GM21576 (cell line): ENCODE measurements around the gene CTDSP2.
"Not testable (repeated sequence)": the region's sequence is repeated elsewhere in the genome, so short reads cannot be mapped to it uniquely, and the experiment has no call there.

Experiments used
- ATAC-seq: cut with Tn5 transposase; IDR thresholded peaks from one replicate; pipeline ENCODE4 v1.9.1; 2021; ENCODE audit warnings: mild to moderate bottlenecking, moderate library complexity; ENCODE audit not compliant: unreplicated experiment

CTDSP2 gene

DNA sequence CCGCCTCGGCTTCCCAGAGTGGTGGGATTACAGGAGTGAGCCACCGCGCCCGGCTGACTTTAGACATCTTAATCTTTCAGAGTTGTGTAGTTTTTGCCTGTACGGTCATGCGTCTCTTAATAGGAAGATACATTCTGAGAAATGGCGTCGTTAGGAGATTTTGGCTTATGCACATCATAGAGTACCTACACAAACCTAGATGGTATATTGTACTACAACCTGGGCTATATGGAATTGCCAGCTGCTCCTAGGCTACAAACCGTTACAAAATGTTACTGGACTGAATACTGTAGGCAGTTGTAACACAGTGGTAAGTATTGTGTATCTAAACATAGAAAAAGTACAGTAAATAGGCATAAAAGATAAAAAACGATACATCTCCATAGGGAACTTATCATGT is 62.7 kb downstream of the CTDSP2 start:
- ATAC-seq: no peak

DNA sequence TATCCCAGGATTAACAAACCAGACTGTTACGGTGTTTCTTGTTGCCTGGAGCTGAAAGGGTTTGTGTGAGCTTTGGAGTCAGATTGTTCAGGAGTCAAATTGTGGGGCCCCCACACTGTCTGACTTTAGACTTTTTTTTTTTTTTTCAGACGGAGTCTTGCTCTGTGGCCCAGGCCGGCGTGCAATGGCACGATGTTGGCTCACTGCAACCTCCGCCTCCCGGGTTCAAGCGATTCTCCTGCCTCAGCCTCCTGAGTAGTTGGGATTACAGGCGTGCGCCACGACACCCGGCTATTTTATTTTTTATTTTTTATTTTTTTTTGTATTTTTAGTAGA is 63.1 kb downstream of the CTDSP2 start:
- no peak for ATAC-seq

DNA sequence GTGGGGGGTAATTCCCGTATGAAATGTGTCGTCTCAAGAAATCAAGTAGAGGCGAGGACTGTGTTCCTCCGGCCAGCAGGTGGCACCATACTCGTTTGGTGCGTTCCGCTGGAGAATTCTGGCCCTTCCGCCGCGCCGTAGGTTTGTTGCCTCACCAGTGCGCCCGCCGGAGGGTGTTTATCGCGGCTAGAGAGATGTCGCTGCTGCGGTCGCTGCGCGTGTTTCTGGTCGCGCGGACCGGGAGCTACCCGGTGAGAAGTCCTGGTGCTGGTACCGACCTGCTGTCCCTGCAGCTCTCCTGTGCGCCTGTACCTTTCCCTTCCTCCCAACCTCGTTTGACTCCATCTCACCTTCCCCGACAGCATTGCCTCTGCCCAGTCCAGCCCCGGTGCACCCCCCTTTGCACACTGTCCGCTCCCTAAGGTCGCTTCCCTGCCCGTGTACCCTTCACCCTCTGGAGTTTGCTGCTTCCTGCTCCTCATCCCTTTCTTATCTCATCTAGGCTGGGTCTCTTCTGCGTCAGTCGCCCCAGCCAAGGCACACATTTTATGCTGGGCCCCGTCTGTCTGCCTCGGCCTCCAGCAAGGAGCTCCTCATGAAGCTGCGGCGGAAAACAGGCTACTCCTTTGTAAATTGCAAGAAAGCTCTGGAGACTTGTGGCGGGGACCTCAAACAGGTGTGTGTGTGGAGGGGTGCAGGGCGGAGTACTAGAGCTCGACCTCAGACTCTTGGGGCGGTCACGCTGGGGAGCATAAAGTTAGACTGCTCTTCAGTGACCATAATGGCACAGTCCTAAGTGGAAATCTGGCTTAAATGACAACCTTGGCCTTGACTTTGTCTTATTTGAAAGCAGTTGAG is 63.7 kb downstream of the CTDSP2 start, which contains the start of gene TSFM:
TSFM (plus strand) TSS at position 180 of the 858 bp plus-strand sequence; CDS start at position 195, 15 bp downstream.
- peak; percentile 85 for ATAC-seq

DNA sequence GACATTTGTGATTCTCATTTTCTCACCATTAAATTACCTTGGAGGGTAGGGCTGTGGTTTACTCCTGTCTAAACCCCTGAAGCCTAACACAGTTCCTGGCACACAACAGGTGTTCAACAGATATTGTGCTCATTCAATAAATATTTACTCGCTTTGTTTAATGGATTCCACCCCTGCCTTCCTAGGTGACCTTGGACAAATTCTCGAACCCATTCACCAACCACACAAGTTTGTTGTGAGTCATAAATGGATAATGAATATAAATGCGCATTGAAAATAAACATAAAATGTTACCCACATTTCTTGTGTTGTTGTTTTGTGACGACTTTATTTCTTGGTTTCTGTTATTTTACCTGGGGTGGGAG is 64.3 kb downstream of the CTDSP2 start:
- ATAC-seq: no peak

DNA sequence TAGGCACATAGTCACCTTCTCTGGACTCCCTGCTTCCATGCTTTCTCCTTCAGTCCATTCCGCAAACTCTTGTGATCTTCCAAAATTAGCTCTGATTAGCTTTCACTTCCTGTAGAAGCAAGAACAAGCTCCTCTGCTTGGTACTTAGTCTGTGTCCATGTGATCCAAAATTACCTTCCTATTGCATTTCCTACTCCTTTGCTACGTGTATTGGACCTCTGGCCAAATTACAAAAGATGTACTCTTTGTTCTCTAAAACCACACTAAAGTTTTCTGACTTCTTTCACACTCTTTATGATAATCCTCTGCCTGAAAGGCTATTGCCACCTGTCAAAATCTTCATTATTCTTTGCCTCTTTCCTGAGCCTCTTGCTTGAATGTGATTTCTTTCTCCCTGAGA is 64.7 kb downstream of the CTDSP2 start:
- ATAC-seq: no peak

DNA sequence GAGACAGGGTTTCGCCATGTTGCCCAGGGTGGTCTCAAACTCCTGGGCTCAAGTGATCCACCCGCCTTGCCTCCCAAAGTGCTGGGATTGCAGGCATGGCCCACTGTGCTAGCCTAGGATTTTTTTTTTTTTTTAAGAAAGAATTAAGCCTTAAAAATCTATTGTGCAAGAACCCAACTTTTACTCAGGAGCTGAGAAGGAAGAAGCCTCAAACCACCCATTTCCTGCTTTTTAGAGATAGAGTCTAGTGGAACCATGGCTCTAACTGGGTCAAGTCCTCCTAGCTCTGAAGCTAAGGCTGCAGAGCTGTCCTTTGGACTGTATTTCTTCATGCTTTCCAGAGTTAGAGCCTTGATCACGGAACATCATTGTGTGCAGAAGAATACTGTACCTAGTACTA is 65.3 kb downstream of the CTDSP2 start:
- ATAC-seq: no peak

DNA sequence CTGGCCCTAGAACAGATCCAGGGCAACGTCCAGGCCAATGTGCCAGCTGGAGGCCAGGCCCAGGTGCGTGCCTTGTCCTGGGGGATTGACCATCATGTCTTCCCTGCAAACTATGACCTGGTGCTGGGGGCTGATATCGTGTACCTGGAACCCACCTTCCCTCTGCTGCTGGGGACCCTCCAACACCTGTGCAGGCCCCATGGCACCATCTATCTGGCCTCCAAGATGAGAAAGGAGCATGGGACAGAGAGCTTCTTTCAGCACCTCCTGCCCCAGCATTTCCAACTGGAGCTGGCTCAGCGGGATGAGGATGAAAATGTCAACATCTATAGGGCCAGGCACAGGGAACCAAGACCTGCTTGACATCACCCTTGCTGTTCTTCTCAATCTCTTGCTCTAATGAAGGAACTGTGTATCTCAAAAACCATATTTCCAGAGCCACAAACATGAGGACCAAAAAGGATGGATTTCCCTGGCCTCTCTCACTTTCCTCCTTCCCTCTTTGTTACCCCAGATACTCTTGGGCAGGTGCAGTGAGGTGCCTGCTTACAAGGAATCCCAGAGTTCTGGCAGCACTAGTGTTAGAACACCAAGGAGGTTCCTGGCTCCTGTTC is 66.1 kb downstream of the CTDSP2 start:
- ATAC-seq: no peak

DNA sequence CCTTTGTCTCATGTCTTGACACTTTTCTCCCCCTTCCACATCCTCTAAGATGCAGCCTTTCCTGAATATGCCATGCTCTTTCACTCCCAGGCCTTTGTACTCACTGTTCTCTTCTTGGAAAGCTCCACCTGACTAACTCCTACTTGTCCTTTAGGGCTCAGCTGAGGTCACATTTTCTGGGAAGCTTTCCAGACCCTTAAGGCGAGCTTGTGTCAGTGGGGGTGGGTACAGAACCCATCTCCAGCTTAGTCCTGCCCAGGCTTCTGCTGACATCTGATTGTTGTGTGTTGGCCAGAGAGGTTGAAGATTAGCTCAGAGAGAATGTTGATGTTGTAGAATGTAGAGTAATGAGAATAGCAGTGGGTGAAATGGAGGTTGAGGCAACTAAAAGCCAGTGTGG is 66.8 kb downstream of the CTDSP2 start:
- no peak for ATAC-seq

DNA sequence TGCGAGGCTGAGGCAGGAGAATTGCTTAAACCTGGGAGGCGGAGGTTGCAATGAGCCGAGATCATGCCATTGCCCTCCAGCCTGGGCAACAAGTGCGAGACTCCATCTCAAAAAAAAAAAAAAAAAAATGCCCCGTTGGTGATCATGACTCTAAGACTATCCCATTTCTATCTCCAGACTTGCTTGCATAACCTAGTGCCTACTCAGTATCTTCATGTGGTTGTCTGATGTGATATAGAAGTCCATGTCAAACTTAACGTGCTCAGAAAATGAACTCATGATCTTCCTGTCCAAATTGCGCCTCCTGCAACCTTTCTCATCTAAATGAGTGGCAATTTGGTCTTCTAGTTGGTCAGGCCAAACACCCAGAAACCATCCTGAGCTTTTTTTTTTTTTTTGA is 68.6 kb downstream of the CTDSP2 start:
- ATAC-seq: no peak

DNA sequence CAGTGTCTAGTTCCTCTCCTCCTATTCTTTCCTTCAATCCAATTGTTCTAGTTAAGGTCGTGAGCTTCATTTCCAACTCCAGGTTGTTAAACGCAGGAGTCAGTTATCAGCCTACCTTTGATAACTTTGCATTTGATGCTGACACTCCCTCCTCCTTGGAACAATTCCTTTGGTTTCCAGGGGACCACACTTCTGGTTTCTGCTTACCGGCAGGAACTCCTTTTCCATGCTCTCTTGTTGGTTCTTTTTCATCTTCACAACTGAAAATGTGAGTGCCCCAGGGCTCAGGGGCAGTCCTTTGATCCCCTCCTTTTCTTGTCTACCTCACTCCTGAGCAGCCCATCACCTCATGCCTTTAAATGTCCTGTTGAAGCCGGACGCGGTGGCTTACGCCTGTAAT is 69.2 kb downstream of the CTDSP2 start:
- ATAC-seq: no peak

DNA sequence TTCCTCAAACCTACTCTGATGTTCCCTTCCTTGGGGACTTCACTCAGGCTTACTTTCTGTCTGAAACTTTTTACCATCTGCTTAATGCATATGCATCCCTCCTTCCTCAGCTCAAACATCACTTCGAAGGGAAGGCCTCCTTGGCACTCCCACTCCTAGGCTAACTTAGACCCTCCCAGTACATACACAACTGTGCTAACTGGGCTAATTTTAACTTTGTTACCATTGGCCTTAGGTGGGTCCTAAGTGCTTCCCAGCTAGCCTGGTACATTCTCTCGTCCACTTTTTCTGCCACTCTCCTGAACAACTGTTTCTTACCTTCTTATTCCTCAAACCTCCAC is 70.3 kb downstream of the CTDSP2 start:
- ATAC-seq: no peak

DNA sequence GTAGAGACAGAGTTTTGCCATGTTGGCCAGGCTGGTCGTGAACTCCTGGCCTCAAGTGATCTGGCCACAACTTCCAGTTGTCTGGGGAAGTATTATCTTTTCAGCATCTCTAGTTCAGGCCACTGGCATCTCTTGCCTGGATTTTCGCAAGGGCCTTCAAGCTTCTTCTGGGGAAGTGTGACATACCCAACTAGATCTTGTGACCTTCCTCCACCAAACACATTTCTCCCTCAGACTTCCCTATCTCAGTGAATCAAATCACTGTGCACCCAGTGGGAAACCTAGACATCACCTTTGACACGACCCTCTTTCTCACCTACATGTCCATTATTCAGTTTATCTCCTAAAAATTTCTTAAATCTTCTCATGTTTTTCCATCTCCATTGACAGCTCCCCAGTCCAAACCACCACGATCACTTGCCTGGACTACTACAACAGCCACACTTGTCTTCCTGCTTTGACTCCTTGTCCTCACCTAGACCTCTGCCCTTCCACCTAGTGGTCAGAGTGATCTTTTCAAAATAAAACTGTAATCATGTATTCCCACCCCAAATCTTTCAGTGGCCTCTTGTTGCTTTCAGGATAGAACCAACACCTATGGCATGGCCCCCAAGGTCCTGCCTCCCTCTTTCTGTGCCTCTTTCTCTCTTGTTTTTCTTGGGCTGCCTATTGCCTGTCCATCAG is 70.8 kb downstream of the CTDSP2 start:
- no peak for ATAC-seq

DNA sequence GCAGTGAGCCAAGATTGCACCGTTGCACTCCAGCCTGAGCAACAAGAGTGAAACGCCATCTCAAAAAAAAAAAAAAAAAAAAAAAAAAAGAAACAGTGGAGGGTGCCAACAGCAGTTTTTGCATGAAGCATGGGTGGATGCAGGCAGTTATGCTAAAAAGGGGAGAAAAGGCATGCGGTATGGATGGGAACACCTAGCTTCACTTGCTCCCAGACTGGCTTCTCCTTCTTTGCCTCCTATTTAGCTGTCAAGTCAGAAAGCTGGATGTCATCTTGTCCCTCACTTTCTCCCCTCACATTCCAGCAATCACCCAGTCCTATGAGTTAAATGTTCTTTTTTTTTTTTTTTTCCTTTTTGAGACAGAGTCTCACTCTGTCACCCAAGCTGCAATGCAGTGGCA is 71.5 kb downstream of the CTDSP2 start:
- no peak for ATAC-seq

DNA sequence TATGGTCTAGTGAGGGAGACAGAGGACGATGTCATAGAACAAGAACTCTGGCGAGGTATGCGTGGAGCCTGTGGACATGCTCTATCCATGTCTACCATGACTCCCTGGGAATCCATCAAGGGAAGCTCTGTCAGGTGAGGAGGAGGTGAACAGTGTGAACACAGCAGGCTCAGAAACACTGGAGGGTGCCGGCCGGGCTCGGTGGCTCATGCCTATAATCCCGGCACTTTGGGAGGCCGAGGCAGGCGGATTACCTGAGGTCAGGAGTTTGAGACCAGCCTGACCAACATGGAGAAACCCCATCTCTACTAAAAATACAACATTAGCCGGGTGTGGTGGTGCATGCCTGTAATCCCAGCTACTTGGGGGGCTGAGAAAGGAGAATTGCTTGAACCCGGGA is 71.9 kb downstream of the CTDSP2 start:
- not testable (repeated sequence) for ATAC-seq

DNA sequence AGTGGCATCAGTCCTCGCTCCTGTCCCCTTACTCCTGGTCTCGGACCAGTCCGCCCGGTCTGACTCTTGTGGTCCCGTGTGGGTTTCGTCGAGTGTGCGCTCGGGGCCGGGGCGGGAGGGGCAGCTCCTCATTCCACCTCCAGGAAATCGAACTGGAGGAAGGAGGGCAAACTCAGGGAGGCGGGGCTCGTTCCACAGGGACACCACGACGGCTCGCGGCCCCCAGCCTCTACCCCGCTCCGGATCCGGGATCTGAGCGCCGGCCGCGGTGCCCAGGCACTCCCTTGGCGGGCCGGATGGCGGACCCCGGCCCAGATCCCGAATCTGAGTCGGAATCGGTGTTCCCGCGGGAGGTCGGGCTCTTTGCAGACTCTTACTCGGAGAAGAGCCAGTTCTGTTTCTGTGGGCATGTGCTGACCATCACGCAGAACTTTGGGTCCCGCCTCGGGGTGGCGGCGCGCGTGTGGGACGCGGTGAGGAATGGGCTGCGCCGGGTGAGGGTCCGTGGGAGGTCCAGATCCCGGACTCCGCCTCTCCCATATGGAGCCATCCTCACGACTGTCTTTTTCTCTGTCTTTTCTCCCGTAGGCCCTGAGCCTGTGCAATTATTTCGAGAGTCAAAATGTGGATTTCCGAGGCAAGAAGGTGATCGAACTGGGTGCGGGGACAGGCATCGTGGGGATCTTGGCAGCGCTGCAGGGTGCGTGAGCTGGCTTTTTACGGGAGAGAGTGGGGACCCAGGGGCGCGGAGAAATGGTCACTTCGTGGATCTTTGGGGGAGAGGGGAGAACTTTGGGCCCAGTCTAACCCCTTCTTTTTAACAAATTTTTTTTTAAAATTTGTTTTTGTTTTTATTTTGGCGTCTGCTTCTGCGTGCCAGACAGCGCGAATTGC is 73.9 kb downstream of the CTDSP2 start, which contains the start of gene EEF1AKMT3:
EEF1AKMT3 (plus strand) TSS at position 186 of the 894 bp plus-strand sequence; CDS start at position 297, 111 bp downstream.
- ATAC-seq: peak; percentile 24

DNA sequence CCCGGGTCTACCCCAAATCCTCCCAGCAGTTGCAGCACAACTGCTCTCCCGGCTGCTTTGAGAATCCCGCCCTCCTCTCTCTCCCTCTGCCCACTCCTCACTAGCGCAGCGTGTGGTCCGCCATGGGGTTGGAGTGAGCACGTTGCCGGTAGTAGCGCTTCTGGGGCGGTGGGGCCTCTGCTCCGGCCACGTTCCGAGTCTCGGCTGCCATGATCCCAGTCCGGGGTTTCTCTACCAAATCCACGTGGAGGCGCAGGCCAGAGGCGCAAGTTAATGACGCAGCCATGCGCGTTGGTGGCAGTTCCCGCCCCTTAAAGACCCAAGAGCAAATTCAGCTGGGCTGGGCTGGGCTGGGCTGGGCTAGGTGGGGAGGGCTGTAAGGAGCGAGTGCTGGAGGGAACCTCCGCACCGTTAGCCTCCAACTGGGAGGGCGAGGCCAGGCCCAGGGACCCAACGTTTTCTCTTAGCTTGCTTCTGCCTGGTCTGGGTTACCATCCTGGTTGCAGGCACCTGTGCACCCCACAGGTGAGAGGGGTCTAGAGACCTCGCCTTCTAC is 74.6 kb downstream of the CTDSP2 start, which contains the start of gene METTL1:
METTL1 (minus strand) TSS at position 233 of the 556 bp plus-strand sequence; CDS start at position 211, 22 bp downstream.
- peak; percentile 77 for ATAC-seq

DNA sequence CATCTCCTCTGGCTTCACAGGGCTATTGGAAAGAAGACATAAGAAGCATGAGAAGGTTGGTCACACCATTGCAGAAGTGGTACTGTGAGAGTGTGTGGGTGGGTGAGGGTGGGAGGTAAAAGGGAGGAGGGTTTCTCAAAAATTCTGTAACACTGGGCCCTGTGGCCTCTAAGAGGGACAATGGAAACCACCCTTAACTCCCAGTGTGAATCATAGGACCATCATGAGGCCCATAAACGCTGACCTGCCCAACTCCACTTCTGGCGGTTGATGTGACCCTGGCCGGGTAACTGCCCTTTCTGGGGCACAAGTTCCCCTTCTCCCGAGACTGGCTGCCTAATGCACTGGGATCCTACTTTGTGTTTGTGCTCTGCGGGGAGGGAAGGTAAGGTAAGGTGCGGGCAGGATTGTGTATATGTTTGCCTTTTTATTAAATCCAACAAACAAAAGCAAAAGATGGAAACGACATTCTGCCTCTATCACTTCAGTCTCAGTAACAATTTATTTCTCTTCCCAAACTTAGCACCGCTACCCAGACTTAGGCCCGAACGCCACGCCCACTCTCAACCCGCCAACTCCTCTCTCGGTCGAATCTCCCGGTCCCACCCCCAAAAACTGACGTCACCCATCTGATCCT is 75.2 kb downstream of the CTDSP2 start:
- ATAC-seq: peak; percentile 70

DNA sequence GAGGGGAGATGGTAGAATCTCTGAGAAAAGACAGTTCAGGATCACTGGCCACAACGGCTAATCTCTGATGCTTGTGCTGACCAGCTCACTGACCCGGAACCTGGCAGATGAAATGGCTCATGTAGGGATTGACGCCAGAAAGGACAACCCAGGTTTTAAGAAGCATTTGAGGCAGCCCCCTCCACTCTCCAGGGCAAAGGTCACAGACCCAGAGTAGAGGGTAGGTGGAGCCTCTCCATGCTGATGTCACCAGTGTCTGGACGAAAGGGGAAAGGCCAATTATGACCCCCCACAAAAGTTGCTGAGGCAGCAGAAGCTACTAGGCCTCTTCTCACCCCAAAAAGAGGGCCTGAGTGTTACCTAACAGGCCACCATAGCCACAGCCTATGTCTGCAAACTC is 75.8 kb downstream of the CTDSP2 start:
- ATAC-seq: no peak
